ENCODE data around the gene TDRD12.

DNA sequence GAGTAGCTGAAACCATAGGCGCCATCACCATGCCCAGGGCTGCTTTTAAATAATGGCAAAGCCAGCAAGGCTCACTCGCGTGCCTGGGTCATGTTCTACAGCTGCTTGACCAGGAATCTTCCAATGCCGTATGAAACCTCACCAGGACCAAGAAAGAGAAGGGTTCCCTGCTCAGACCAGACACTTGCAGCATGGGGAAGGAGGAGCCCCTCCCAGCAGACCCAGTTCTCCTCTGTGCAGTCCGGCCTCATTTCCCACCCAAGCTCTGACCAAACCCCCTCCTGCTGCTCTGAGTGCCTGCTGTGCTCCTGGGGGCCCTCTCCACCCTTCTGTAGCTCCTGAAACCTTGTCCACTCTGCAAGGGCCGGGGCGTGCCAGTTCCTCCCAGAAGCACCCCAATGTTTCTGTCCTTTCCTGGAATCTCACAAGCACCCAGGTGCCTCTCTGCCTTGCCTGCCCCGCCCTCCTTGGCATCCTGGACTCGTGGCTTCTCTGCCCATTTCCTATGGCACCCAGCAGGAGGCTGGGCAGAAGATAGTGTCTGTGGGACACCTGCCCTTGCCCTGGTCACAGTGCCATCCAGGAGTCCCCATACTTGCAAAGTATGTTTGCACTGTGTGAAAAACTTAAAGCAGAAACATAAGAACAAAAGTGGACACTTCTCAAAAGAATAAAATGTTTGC lies 156.8 kb downstream of the TDRD12 start:
- TF ChIP-seq, protein P1, sequence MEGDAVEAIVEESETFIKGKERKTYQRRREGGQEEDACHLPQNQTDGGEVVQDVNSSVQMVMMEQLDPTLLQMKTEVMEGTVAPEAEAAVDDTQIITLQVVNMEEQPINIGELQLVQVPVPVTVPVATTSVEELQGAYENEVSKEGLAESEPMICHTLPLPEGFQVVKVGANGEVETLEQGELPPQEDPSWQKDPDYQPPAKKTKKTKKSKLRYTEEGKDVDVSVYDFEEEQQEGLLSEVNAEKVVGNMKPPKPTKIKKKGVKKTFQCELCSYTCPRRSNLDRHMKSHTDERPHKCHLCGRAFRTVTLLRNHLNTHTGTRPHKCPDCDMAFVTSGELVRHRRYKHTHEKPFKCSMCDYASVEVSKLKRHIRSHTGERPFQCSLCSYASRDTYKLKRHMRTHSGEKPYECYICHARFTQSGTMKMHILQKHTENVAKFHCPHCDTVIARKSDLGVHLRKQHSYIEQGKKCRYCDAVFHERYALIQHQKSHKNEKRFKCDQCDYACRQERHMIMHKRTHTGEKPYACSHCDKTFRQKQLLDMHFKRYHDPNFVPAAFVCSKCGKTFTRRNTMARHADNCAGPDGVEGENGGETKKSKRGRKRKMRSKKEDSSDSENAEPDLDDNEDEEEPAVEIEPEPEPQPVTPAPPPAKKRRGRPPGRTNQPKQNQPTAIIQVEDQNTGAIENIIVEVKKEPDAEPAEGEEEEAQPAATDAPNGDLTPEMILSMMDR (IDR thresholded peaks at IDR 0.05; ENCODE audit: low read depth, low read length): no peak
- no peak for TF ChIP-seq EZH2phosphoT487 (IDR thresholded peaks at IDR 0.05; ENCODE audit: low read depth)
